IMR-90 (cell line): ENCODE data around the gene SFT2D3. TPM values are rescaled to one million over a fixed set of nuclear protein-coding genes. Genes with fewer than 3 reads are reported as not detected.
"Not testable (repeated sequence)": the region's sequence is repeated elsewhere in the genome, so short reads cannot be mapped to it uniquely, and the experiment has no call there.

Source experiments
- ATAC-seq: fragments of 200-7000 bp; cut with Tn5 transposase; 2 replicates; pipeline ENCODE4 v1.9.1; 2020; ENCODE audit warnings: low read depth, mild to moderate bottlenecking, moderate library complexity
- BruUV-seq: library from RNA; stranded (reverse); fragments of 400-500 nt; replicated peaks from 2 replicates; lab custom pipeline; 2021; lab: Mats Ljungman, UMichigan
- CTCF ChIA-PET: fragments of 300-600 bp; formaldehyde crosslinking; extraction: SDS; loops from one replicate; lab custom pipeline; 2021; ENCODE audit warnings: antibody characterized with exemption; lab: Yijun Ruan, JAX
- POLR2A ChIA-PET: fragments of 300-600 bp; sonication (Branson Sonifier 250); formaldehyde crosslinking; loops from one replicate; lab custom pipeline; 2022; ENCODE audit warnings: antibody characterized with exemption; ENCODE audit not compliant: unreplicated experiment; lab: Charles Lee
- DNase-seq: peaks from one replicate; pipeline ENCODE4 v3.0.0; 2013
- H2AFZ ChIP-seq: replicated peaks from 2 replicates; pipeline ENCODE3; 2013; ENCODE audit warnings: low read length, mild to moderate bottlenecking; ENCODE audit not compliant: poor library complexity
- H2AK5ac ChIP-seq: 2 replicates; pipeline ENCODE4 v1.6.1; 2013; ENCODE audit warnings: low read depth, low read length, inconsistent platforms
- H2AK9ac ChIP-seq: replicated peaks from 2 replicates; pipeline ENCODE3; 2013; ENCODE audit warnings: mild to moderate bottlenecking, low read depth, low read length, moderate library complexity; ENCODE audit not compliant: poor library complexity
- H2BK120ac ChIP-seq: 2 replicates; pipeline ENCODE4 v1.6.1; 2013; ENCODE audit warnings: low read depth, low read length, inconsistent platforms
- H2BK15ac ChIP-seq: 3 replicates; pipeline ENCODE4 v1.6.1; 2013; ENCODE audit warnings: low read depth, low read length, inconsistent platforms
- H2BK20ac ChIP-seq: 2 replicates; pipeline ENCODE4 v1.6.1; 2013; ENCODE audit warnings: low read depth, mild to moderate bottlenecking, inconsistent platforms, low read length, moderate library complexity
- H2BK5ac ChIP-seq: 2 replicates; pipeline ENCODE4 v1.6.1; 2013; ENCODE audit warnings: mild to moderate bottlenecking, low read depth, low read length, inconsistent platforms; ENCODE audit not compliant: poor library complexity, severe bottlenecking
- H3K14ac ChIP-seq: replicated peaks from 2 replicates; pipeline ENCODE4 v1.6.1; 2013; ENCODE audit warnings: low read depth, low read length, inconsistent platforms
- H3K18ac ChIP-seq: 2 replicates; pipeline ENCODE4 v1.6.1; 2013; ENCODE audit warnings: low read depth, low read length, control low read depth
- H3K23ac ChIP-seq: 2 replicates; pipeline ENCODE4 v1.6.1; 2013; ENCODE audit warnings: low read depth, low read length, inconsistent platforms
- H3K27ac ChIP-seq: 2 replicates; pipeline ENCODE4 v1.5.1; 2013; ENCODE audit warnings: mild to moderate bottlenecking, control low read depth, low read length; ENCODE audit not compliant: insufficient read depth
- H3K27me3 ChIP-seq: 2 replicates; pipeline ENCODE4 v1.6.1; 2013; ENCODE audit warnings: low read length; ENCODE audit not compliant: control insufficient read depth, insufficient read depth
- H3K36me3 ChIP-seq: 2 replicates; pipeline ENCODE4 v1.6.1; 2013; ENCODE audit warnings: low read length, mixed read lengths; ENCODE audit not compliant: control insufficient read depth, insufficient read depth
- H3K4ac ChIP-seq: 2 replicates; pipeline ENCODE4 v1.6.1; 2013; ENCODE audit warnings: low read depth, low read length, inconsistent platforms
- H3K4me1 ChIP-seq: 2 replicates; pipeline ENCODE4 v1.6.1; 2013; ENCODE audit warnings: low read length, mixed read lengths; ENCODE audit not compliant: control insufficient read depth, insufficient read depth
- H3K4me2 ChIP-seq: 2 replicates; pipeline ENCODE4 v1.6.1; 2013; ENCODE audit warnings: low read depth, mild to moderate bottlenecking, control low read depth, low read length, moderate library complexity
- H3K4me3 ChIP-seq: 2 replicates; pipeline ENCODE4 v1.5.1; 2013; ENCODE audit warnings: low read depth, mild to moderate bottlenecking, control low read depth, low read length, moderate library complexity; ENCODE audit not compliant: insufficient read depth
- H3K56ac ChIP-seq: 2 replicates; pipeline ENCODE4 v1.6.1; 2013; ENCODE audit warnings: low read length, inconsistent platforms; ENCODE audit not compliant: insufficient read depth; ENCODE audit errors: extremely low read depth
- H3K79me1 ChIP-seq, 2 experiments: 2 replicates each; pipeline ENCODE4 v1.6.1; 2013; ENCODE audit warnings: low read length in 2 of 2, inconsistent platforms in 1 of 2, low read depth in 1 of 2
- H3K9ac ChIP-seq: 2 replicates; pipeline ENCODE4 v1.6.1; 2013; ENCODE audit warnings: low read depth, low read length, control low read depth
- H3K9me1 ChIP-seq: 2 replicates; pipeline ENCODE4 v1.6.1; 2013; ENCODE audit warnings: low read length, inconsistent platforms; ENCODE audit not compliant: insufficient read depth
- H3K9me3 ChIP-seq: 2 replicates; pipeline ENCODE4 v1.6.1; 2013; ENCODE audit warnings: low read length; ENCODE audit not compliant: control insufficient read depth, insufficient read depth
- H4K20me1 ChIP-seq: 2 replicates; pipeline ENCODE4 v1.6.1; 2013; ENCODE audit warnings: low read length, inconsistent platforms; ENCODE audit not compliant: insufficient read depth
- H4K5ac ChIP-seq: 2 replicates; pipeline ENCODE4 v1.6.1; 2013; ENCODE audit warnings: mild to moderate bottlenecking, low read depth, low read length, control low read depth
- H4K8ac ChIP-seq, 2 experiments: 2 replicates each; pipeline ENCODE4 v1.6.1; 2013; ENCODE audit warnings: low read depth in 2 of 2, low read length in 2 of 2, control low read depth in 1 of 2, inconsistent platforms in 1 of 2
- H4K91ac ChIP-seq: 2 replicates; pipeline ENCODE4 v1.6.1; 2013; ENCODE audit warnings: low read depth, low read length, inconsistent platforms; ENCODE audit not compliant: insufficient read depth
- CEBPB ChIP-seq: IDR thresholded peaks from 2 replicates; pipeline ENCODE4 v1.6.1; 2012; ENCODE audit warnings: low read depth, low read length, improper control_type of control experiment
- POLR2A ChIP-seq: IDR thresholded peaks from 2 replicates; pipeline ENCODE4 v1.6.1; 2012; ENCODE audit warnings: mild to moderate bottlenecking, low read depth, low read length
- WGBS, 2 experiments: methylation state at CpG; one replicate each; pipeline versions ENCODE4 v1.1.5 to v1.1.7; 2013; ENCODE audit warnings: missing lambda C conversion rate in 2 of 2; ENCODE audit not compliant: insufficient read length in 1 of 2; ENCODE audit errors: extremely low coverage in 2 of 2; 5-methylcytosine and 5-hydroxymethylcytosine counted together
- dilution Hi-C: fragments of 300-500 bp; cut with HindIII; formaldehyde crosslinking; loops from one replicate; pipeline ENCODE4 v1.14.3; 2018; ENCODE audit warnings: low sequenced_read_pairs; ENCODE audit not compliant: unreplicated experiment
- in situ Hi-C: fragments of 300-500 bp; cut with MboI; formaldehyde crosslinking; loops from 3 replicates; pipeline ENCODE4 v1.14.3; 2019; ENCODE audit warnings: low sequenced_read_pairs, inconsistent platforms, mixed read lengths
- intact Hi-C: fragments of 100-400 bp; cut with micrococcal nuclease; formaldehyde crosslinking; loops from 2 replicates; pipeline ENCODE4 v1.10.0; 2022
- polyA plus RNA-seq, 3 experiments: library from polyadenylated mRNA; depleted of rRNA; stranded (reverse); fragments of >200 nt; gene quantifications; 2 replicates each; pipeline ENCODE4 v1.2.3, GENCODE V29; 2012; ENCODE audit warnings: low replicate concordance in 1 of 3
- total RNA-seq: library from RNA; depleted of rRNA; stranded (reverse); fragments of >200 nt; gene quantifications from 2 replicates; pipeline ENCODE4 v1.2.3, GENCODE V29; 2012

Gene SFT2D3
- total and polyA plus RNA-seq, 2 of the 4 experiments (the other 2 are of a cell fraction): 2.5 to 3.1 TPM

GRCh38 chr2:127747621-127748020 lies 46.3 kb downstream of the SFT2D3 start:
- Histone ChIP-seq H2BK20ac (no peak overlapping the region), H4K5ac (no peak overlapping the region), H3K9me1 (peaks cover 15% of the 10 kb centered on the region), H3K23ac (no peak overlapping the region), H2BK5ac (no peak overlapping the region), H2BK120ac (no peak overlapping the region), H3K79me1 (peaks cover 0 to 38% of the 10 kb centered on the region in 2 experiments; a peak in 3 of 4 replicates), H3K18ac (no peak overlapping the region), H3K36me3 (peaks cover 5% of the 10 kb centered on the region), H2AFZ (no peak overlapping the region), H3K14ac (no peak overlapping the region), H3K4me3 (no peak overlapping the region), H4K8ac (no peak overlapping the region), H3K4me1 (peaks cover 7% of the 10 kb centered on the region), H3K27me3 (no peaks in the 10 kb centered on the region), H4K91ac (no peak overlapping the region), H2AK9ac (no peak overlapping the region), H4K20me1 (no peaks in the 10 kb centered on the region), H3K4me2 (no peak overlapping the region), H3K56ac (no peak overlapping the region), H2AK5ac (no peak overlapping the region), H3K4ac (no peak overlapping the region), H3K9me3 (no peaks in the 10 kb centered on the region), H2BK15ac (no peak overlapping the region), H3K27ac (no peak overlapping the region), H3K9ac (no peak overlapping the region)
- ChIA-PET CTCF (no interaction called here), POLR2A (no interaction called here)
- 88% methylated on average over 5 of the region's 5 CpGs; no CpG with 5 or more reads in 1 of the 2 experiments for WGBS, 2 experiments
- TF ChIP-seq CEBPB: no peak
- TF ChIP-seq POLR2A: no peak
- in situ Hi-C loops: no loop called here
- no peak for DNase-seq
- intact Hi-C loops: no loop called here
- no TSS peak for BruUV-seq
- dilution Hi-C loops: no loop called here
- no peak for ATAC-seq

GRCh38 chr2:127749537-127749936 lies 48.2 kb downstream of the SFT2D3 start:
- ATAC-seq (peak; percentile 13; the same call in 1 of the 2 replicates), DNase-seq (peak; percentile 23)
- H4K91ac ChIP-seq, in situ Hi-C loops, H3K18ac ChIP-seq, intact Hi-C loops, H3K36me3 ChIP-seq, H3K27ac ChIP-seq, H3K23ac ChIP-seq, H2AK9ac ChIP-seq, H3K14ac ChIP-seq, H2BK120ac ChIP-seq, H2AK5ac ChIP-seq, H3K4me3 ChIP-seq, H3K4ac ChIP-seq, H3K9ac ChIP-seq, H3K4me2 ChIP-seq, H2BK15ac ChIP-seq, H3K27me3 ChIP-seq, H4K5ac ChIP-seq, POLR2A ChIA-PET, H4K20me1 ChIP-seq, dilution Hi-C loops, BruUV-seq, H2AFZ ChIP-seq, H2BK5ac ChIP-seq, H3K56ac ChIP-seq, H2BK20ac ChIP-seq, H3K9me3 ChIP-seq, H4K8ac ChIP-seq, H3K4me1 ChIP-seq: not testable (repeated sequence)
- Histone ChIP-seq H3K79me1 (peaks cover 2 to 42% of the 10 kb centered on the region in 2 experiments), H3K9me1 (peaks cover 15% of the 10 kb centered on the region)
- CTCF ChIA-PET: interaction anchor here (0.9 kb wide), 1 partner anchor 32 kb away, joined by 4 read pairs; no protein-coding TSS in a partner anchor
- WGBS, 2 experiments: 44% methylated on average over 1 of the region's 5 CpGs; no CpG with 5 or more reads in 1 of the 2 experiments
